IMR-90 (cell line): Measurements from ENCODE around the gene TMEM184B. TPM values are rescaled to one million over a fixed set of nuclear protein-coding genes. Genes with fewer than 3 reads are reported as not detected.

Experiments used
- ATAC-seq: fragments of 200-7000 bp; cut with Tn5 transposase; 2 replicates; pipeline ENCODE4 v1.9.1; 2020; ENCODE audit warnings: low read depth, mild to moderate bottlenecking, moderate library complexity
- BruUV-seq: library from RNA; stranded (reverse); fragments of 400-500 nt; replicated peaks from 2 replicates; lab custom pipeline; 2021; lab: Mats Ljungman, UMichigan
- CTCF ChIA-PET: fragments of 300-600 bp; formaldehyde crosslinking; extraction: SDS; loops from one replicate; lab custom pipeline; 2021; ENCODE audit warnings: antibody characterized with exemption; lab: Yijun Ruan, JAX
- POLR2A ChIA-PET: fragments of 300-600 bp; sonication (Branson Sonifier 250); formaldehyde crosslinking; loops from one replicate; lab custom pipeline; 2022; ENCODE audit warnings: antibody characterized with exemption; ENCODE audit not compliant: unreplicated experiment; lab: Charles Lee
- DNase-seq: peaks from one replicate; pipeline ENCODE4 v3.0.0; 2013
- H2AFZ ChIP-seq: replicated peaks from 2 replicates; pipeline ENCODE3; 2013; ENCODE audit warnings: low read length, mild to moderate bottlenecking; ENCODE audit not compliant: poor library complexity
- H2AK5ac ChIP-seq: 2 replicates; pipeline ENCODE4 v1.6.1; 2013; ENCODE audit warnings: low read depth, low read length, inconsistent platforms
- H2AK9ac ChIP-seq: replicated peaks from 2 replicates; pipeline ENCODE3; 2013; ENCODE audit warnings: mild to moderate bottlenecking, low read depth, low read length, moderate library complexity; ENCODE audit not compliant: poor library complexity
- H2BK120ac ChIP-seq: 2 replicates; pipeline ENCODE4 v1.6.1; 2013; ENCODE audit warnings: low read depth, low read length, inconsistent platforms
- H2BK15ac ChIP-seq: 3 replicates; pipeline ENCODE4 v1.6.1; 2013; ENCODE audit warnings: low read depth, low read length, inconsistent platforms
- H2BK20ac ChIP-seq: 2 replicates; pipeline ENCODE4 v1.6.1; 2013; ENCODE audit warnings: low read depth, mild to moderate bottlenecking, inconsistent platforms, low read length, moderate library complexity
- H2BK5ac ChIP-seq: 2 replicates; pipeline ENCODE4 v1.6.1; 2013; ENCODE audit warnings: mild to moderate bottlenecking, low read depth, low read length, inconsistent platforms; ENCODE audit not compliant: poor library complexity, severe bottlenecking
- H3K14ac ChIP-seq: replicated peaks from 2 replicates; pipeline ENCODE4 v1.6.1; 2013; ENCODE audit warnings: low read depth, low read length, inconsistent platforms
- H3K18ac ChIP-seq: 2 replicates; pipeline ENCODE4 v1.6.1; 2013; ENCODE audit warnings: low read depth, low read length, control low read depth
- H3K23ac ChIP-seq: 2 replicates; pipeline ENCODE4 v1.6.1; 2013; ENCODE audit warnings: low read depth, low read length, inconsistent platforms
- H3K27ac ChIP-seq: 2 replicates; pipeline ENCODE4 v1.5.1; 2013; ENCODE audit warnings: mild to moderate bottlenecking, control low read depth, low read length; ENCODE audit not compliant: insufficient read depth
- H3K27me3 ChIP-seq: 2 replicates; pipeline ENCODE4 v1.6.1; 2013; ENCODE audit warnings: low read length; ENCODE audit not compliant: control insufficient read depth, insufficient read depth
- H3K36me3 ChIP-seq: 2 replicates; pipeline ENCODE4 v1.6.1; 2013; ENCODE audit warnings: low read length, mixed read lengths; ENCODE audit not compliant: control insufficient read depth, insufficient read depth
- H3K4ac ChIP-seq: 2 replicates; pipeline ENCODE4 v1.6.1; 2013; ENCODE audit warnings: low read depth, low read length, inconsistent platforms
- H3K4me1 ChIP-seq: 2 replicates; pipeline ENCODE4 v1.6.1; 2013; ENCODE audit warnings: low read length, mixed read lengths; ENCODE audit not compliant: control insufficient read depth, insufficient read depth
- H3K4me2 ChIP-seq: 2 replicates; pipeline ENCODE4 v1.6.1; 2013; ENCODE audit warnings: low read depth, mild to moderate bottlenecking, control low read depth, low read length, moderate library complexity
- H3K4me3 ChIP-seq: 2 replicates; pipeline ENCODE4 v1.5.1; 2013; ENCODE audit warnings: low read depth, mild to moderate bottlenecking, control low read depth, low read length, moderate library complexity; ENCODE audit not compliant: insufficient read depth
- H3K56ac ChIP-seq: 2 replicates; pipeline ENCODE4 v1.6.1; 2013; ENCODE audit warnings: low read length, inconsistent platforms; ENCODE audit not compliant: insufficient read depth; ENCODE audit errors: extremely low read depth
- H3K79me1 ChIP-seq, 2 experiments: 2 replicates each; pipeline ENCODE4 v1.6.1; 2013; ENCODE audit warnings: low read length in 2 of 2, inconsistent platforms in 1 of 2, low read depth in 1 of 2
- H3K9ac ChIP-seq: 2 replicates; pipeline ENCODE4 v1.6.1; 2013; ENCODE audit warnings: low read depth, low read length, control low read depth
- H3K9me1 ChIP-seq: 2 replicates; pipeline ENCODE4 v1.6.1; 2013; ENCODE audit warnings: low read length, inconsistent platforms; ENCODE audit not compliant: insufficient read depth
- H3K9me3 ChIP-seq: 2 replicates; pipeline ENCODE4 v1.6.1; 2013; ENCODE audit warnings: low read length; ENCODE audit not compliant: control insufficient read depth, insufficient read depth
- H4K20me1 ChIP-seq: 2 replicates; pipeline ENCODE4 v1.6.1; 2013; ENCODE audit warnings: low read length, inconsistent platforms; ENCODE audit not compliant: insufficient read depth
- H4K5ac ChIP-seq: 2 replicates; pipeline ENCODE4 v1.6.1; 2013; ENCODE audit warnings: mild to moderate bottlenecking, low read depth, low read length, control low read depth
- H4K8ac ChIP-seq, 2 experiments: 2 replicates each; pipeline ENCODE4 v1.6.1; 2013; ENCODE audit warnings: low read depth in 2 of 2, low read length in 2 of 2, control low read depth in 1 of 2, inconsistent platforms in 1 of 2
- H4K91ac ChIP-seq: 2 replicates; pipeline ENCODE4 v1.6.1; 2013; ENCODE audit warnings: low read depth, low read length, inconsistent platforms; ENCODE audit not compliant: insufficient read depth
- BHLHE40 ChIP-seq: fragments of 150-350 bp; IDR thresholded peaks from 2 replicates; pipeline ENCODE4 v1.6.1; 2016; ENCODE audit warnings: mild to moderate bottlenecking, low read depth, low read length
- MAFK ChIP-seq: IDR thresholded peaks from 2 replicates; pipeline ENCODE4 v1.6.1; 2012; ENCODE audit warnings: low read depth, low read length, improper control_type of control experiment
- MAZ ChIP-seq: IDR thresholded peaks from 2 replicates; pipeline ENCODE4 v1.6.1; 2012; ENCODE audit warnings: low read depth, mild to moderate bottlenecking, low read length, improper control_type of control experiment, moderate library complexity, borderline replicate concordance
- MXI1 ChIP-seq: IDR thresholded peaks from 2 replicates; pipeline ENCODE4 v1.6.1; 2012; ENCODE audit warnings: low read depth, mild to moderate bottlenecking, low read length, moderate library complexity, borderline replicate concordance
- NFE2L2 ChIP-seq: fragments of 150-350 bp; IDR thresholded peaks from 2 replicates; pipeline ENCODE4 v1.6.1; 2016; ENCODE audit warnings: low read depth, mild to moderate bottlenecking, low read length
- POLR2A ChIP-seq: IDR thresholded peaks from 2 replicates; pipeline ENCODE4 v1.6.1; 2012; ENCODE audit warnings: mild to moderate bottlenecking, low read depth, low read length
- RCOR1 ChIP-seq: IDR thresholded peaks from 2 replicates; pipeline ENCODE4 v1.6.1; 2012; ENCODE audit warnings: mild to moderate bottlenecking, low read length, improper control_type of control experiment; ENCODE audit not compliant: insufficient replicate concordance
- RFX5 ChIP-seq: IDR thresholded peaks from 2 replicates; pipeline ENCODE4 v1.8.0; 2012; ENCODE audit warnings: low read depth, mild to moderate bottlenecking, low read length, moderate library complexity
- SMC3 ChIP-seq: fragments of 150-350 bp; IDR thresholded peaks from 2 replicates; pipeline ENCODE4 v1.6.1; 2016; ENCODE audit warnings: low read depth, mild to moderate bottlenecking, antibody characterized with exemption, low read length, moderate library complexity
- WGBS, 2 experiments: methylation state at CpG; one replicate each; pipeline versions ENCODE4 v1.1.5 to v1.1.7; 2013; ENCODE audit warnings: missing lambda C conversion rate in 2 of 2; ENCODE audit not compliant: insufficient read length in 1 of 2; ENCODE audit errors: extremely low coverage in 2 of 2; 5-methylcytosine and 5-hydroxymethylcytosine counted together
- dilution Hi-C: fragments of 300-500 bp; cut with HindIII; formaldehyde crosslinking; loops from one replicate; pipeline ENCODE4 v1.14.3; 2018; ENCODE audit warnings: low sequenced_read_pairs; ENCODE audit not compliant: unreplicated experiment
- in situ Hi-C: fragments of 300-500 bp; cut with MboI; formaldehyde crosslinking; loops from 3 replicates; pipeline ENCODE4 v1.14.3; 2019; ENCODE audit warnings: low sequenced_read_pairs, inconsistent platforms, mixed read lengths
- intact Hi-C: fragments of 100-400 bp; cut with micrococcal nuclease; formaldehyde crosslinking; loops from 2 replicates; pipeline ENCODE4 v1.10.0; 2022
- polyA plus RNA-seq, 3 experiments: library from polyadenylated mRNA; depleted of rRNA; stranded (reverse); fragments of >200 nt; gene quantifications; 2 replicates each; pipeline ENCODE4 v1.2.3, GENCODE V29; 2012; ENCODE audit warnings: low replicate concordance in 1 of 3
- total RNA-seq: library from RNA; depleted of rRNA; stranded (reverse); fragments of >200 nt; gene quantifications from 2 replicates; pipeline ENCODE4 v1.2.3, GENCODE V29; 2012
- TF ChIP-seq, protein P1 (sequence below): conservative IDR thresholded peaks from 2 replicates; pipeline ENCODE4 v1.5.1; 2012; ENCODE audit warnings: mild to moderate bottlenecking, low read depth, low read length, improper control_type of control experiment

The TMEM184B gene
- total and polyA plus RNA-seq, 2 of the 4 experiments (the other 2 are of a cell fraction), result 9.1 to 81.1 TPM

DNA sequence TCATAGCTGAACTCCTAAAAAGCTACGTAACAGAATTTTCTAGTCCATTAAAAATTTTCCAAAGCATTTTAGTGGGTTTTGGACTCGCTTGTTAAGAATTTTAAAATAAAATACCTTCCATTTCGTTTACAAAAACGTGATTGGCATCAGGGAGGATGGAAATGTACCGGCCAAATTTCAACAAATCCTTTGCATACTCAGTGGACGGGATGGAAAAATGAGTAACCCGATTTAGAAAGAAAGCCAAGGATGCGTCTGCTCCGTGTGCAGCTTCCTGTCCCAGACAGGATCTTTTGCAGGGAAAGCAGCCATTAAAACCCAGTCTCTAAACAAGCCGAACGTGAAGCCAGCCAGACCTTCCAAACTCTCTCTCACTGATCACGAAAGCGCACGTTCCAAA is 15.6 kb downstream of the TMEM184B start:
- BruUV-seq, result no TSS peak
- in situ Hi-C loops, result no loop called here
- H3K9me1 ChIP-seq, result peaks cover 35% of the 10 kb centered on the region
- peak overlapping the region; percentile 78 for H3K23ac ChIP-seq
- peak overlapping the region; percentile 26 to 97; a peak in 3 of 4 replicates for H4K8ac ChIP-seq
- H2AK9ac ChIP-seq, result no peak overlapping the region
- H3K18ac ChIP-seq, result peak overlapping the region; percentile 93
- peaks cover 71% of the 10 kb centered on the region for H4K20me1 ChIP-seq
- peaks cover 15 to 80% of the 10 kb centered on the region in 2 experiments for H3K79me1 ChIP-seq
- POLR2A ChIA-PET, result interaction anchor here (0.5 kb wide), 1 partner anchor 34 kb away, joined by 3 read pairs; no protein-coding TSS in a partner anchor
- no peaks in the 10 kb centered on the region for H3K36me3 ChIP-seq
- DNase-seq (peak; percentile 81), ATAC-seq (peak; percentile 77)
- WGBS, 2 experiments, result 0% methylated on average over 3 of the region's 14 CpGs; no CpG with 5 or more reads in 1 of the 2 experiments
- dilution Hi-C loops, result no loop called here
- peak overlapping the region; percentile 74 for H2BK120ac ChIP-seq
- H3K4me2 ChIP-seq, result peak overlapping the region; percentile 95
- H3K4ac ChIP-seq, result peak overlapping the region; percentile 94
- H2BK15ac ChIP-seq, result peak overlapping the region; percentile 79; the same call in 1 of the 3 replicates
- H3K27me3 ChIP-seq, result no peaks in the 10 kb centered on the region
- intact Hi-C loops, result no loop called here
- peak overlapping the region; percentile 48; the same call in 1 of the 2 replicates for H2AK5ac ChIP-seq
- H2AFZ ChIP-seq, result peak overlapping the region; percentile 68
- no peaks in the 10 kb centered on the region for H3K9me3 ChIP-seq
- peak overlapping the region; percentile 90 for H3K14ac ChIP-seq
- H4K5ac ChIP-seq, result peak overlapping the region; percentile 88
- TF ChIP-seq, protein P1, sequence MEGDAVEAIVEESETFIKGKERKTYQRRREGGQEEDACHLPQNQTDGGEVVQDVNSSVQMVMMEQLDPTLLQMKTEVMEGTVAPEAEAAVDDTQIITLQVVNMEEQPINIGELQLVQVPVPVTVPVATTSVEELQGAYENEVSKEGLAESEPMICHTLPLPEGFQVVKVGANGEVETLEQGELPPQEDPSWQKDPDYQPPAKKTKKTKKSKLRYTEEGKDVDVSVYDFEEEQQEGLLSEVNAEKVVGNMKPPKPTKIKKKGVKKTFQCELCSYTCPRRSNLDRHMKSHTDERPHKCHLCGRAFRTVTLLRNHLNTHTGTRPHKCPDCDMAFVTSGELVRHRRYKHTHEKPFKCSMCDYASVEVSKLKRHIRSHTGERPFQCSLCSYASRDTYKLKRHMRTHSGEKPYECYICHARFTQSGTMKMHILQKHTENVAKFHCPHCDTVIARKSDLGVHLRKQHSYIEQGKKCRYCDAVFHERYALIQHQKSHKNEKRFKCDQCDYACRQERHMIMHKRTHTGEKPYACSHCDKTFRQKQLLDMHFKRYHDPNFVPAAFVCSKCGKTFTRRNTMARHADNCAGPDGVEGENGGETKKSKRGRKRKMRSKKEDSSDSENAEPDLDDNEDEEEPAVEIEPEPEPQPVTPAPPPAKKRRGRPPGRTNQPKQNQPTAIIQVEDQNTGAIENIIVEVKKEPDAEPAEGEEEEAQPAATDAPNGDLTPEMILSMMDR, result no peak
- TF ChIP-seq RFX5 (no peak), MAZ (no peak), POLR2A (no peak), RCOR1 (no peak), NFE2L2 (no peak), MAFK (no peak), SMC3 (no peak), BHLHE40 (no peak; the same call in 1 of the 2 replicates), MXI1 (no peak)
- peaks cover 26% of the 10 kb centered on the region for H3K4me1 ChIP-seq
- peak overlapping the region; percentile 20; the same call in 1 of the 2 replicates for H3K4me3 ChIP-seq
- H3K56ac ChIP-seq, result peak overlapping the region; percentile 79; the same call in 1 of the 2 replicates
- CTCF ChIA-PET, result interaction anchor here (0.6 kb wide), 2 partner anchors 167 to 825 kb away, joined by 3 read pairs; no protein-coding TSS in a partner anchor
- H2BK20ac ChIP-seq, result no peak overlapping the region
- H4K91ac ChIP-seq, result peak overlapping the region; percentile 72; the same call in 1 of the 2 replicates
- peak overlapping the region; percentile 96 for H3K27ac ChIP-seq
- H2BK5ac ChIP-seq, result peak overlapping the region; percentile 96
- peak overlapping the region; percentile 72 for H3K9ac ChIP-seq
